CD14-positive monocyte (primary cell): ENCODE measurements around the gene RAB28. TPM values are rescaled to one million over a fixed set of nuclear protein-coding genes. Genes with fewer than 3 reads are reported as not detected.

Source experiments
- DNase-seq, 3 donors: peaks; one replicate each; pipeline ENCODE4 v3.0.0-alpha.2; 2011 to 2022
- H2AFZ ChIP-seq: 2 replicates; pipeline ENCODE4 v1.6.0; 2012; ENCODE audit warnings: mild to moderate bottlenecking, low read depth, low read length, inconsistent platforms; ENCODE audit not compliant: insufficient read depth, poor library complexity, severe bottlenecking
- H3K27ac ChIP-seq, 2 donors: 1 replicate in 1 of 2; 2 replicates in 1 of 2; pipeline ENCODE4 v1.5.1; 2012 to 2013; ENCODE audit warnings: low read length in 2 of 2, control low read depth in 1 of 2, inconsistent platforms in 1 of 2, low read depth in 1 of 2, mild to moderate bottlenecking in 1 of 2
- H3K27me3 ChIP-seq, 2 donors: one replicate each; pipeline versions ENCODE4 v1.6.0 to v1.6.1; 2011 to 2013; ENCODE audit warnings: low read length in 2 of 2; ENCODE audit not compliant: control insufficient read depth in 2 of 2, insufficient read depth in 2 of 2
- H3K36me3 ChIP-seq, 2 donors: replicated peaks in 1 of 2; 1 replicate in 1 of 2; 2 replicates in 1 of 2; pipeline versions ENCODE4 v1.5.1 to v1.6.1; 2012 to 2013; ENCODE audit warnings: low read length in 2 of 2, control low read depth in 1 of 2, inconsistent platforms in 1 of 2, mild to moderate bottlenecking in 1 of 2; ENCODE audit not compliant: insufficient read depth in 2 of 2, control insufficient read depth in 1 of 2
- H3K4me1 ChIP-seq, 2 donors: 1 replicate in 1 of 2; 2 replicates in 1 of 2; pipeline versions ENCODE4 v1.5.1 to v1.6.1; 2012 to 2013; ENCODE audit warnings: low read length in 2 of 2, control low read depth in 1 of 2, inconsistent platforms in 1 of 2, mild to moderate bottlenecking in 1 of 2, moderate library complexity in 1 of 2; ENCODE audit not compliant: insufficient read depth in 2 of 2, control insufficient read depth in 1 of 2
- H3K4me2 ChIP-seq: replicated peaks from 2 replicates; pipeline ENCODE3; 2012; ENCODE audit warnings: low read length, moderate library complexity, mild to moderate bottlenecking; ENCODE audit not compliant: poor library complexity, severe bottlenecking; ENCODE audit errors: extremely low read depth
- H3K4me3 ChIP-seq, 3 experiments: fragments of 200-600 bp in 1 of 3; sonication (generic) in 1 of 3; replicated peaks in 1 of 3; 1 replicate in 2 of 3; 2 replicates in 1 of 3; pipeline ENCODE4 v1.5.1; 2011 to 2013; ENCODE audit warnings: low read length in 3 of 3, mild to moderate bottlenecking in 3 of 3, control low read depth in 2 of 3, low read depth in 2 of 3, inconsistent platforms in 1 of 3, moderate library complexity in 1 of 3
- H3K79me2 ChIP-seq: 2 replicates; pipeline ENCODE4 v1.6.0; 2012; ENCODE audit warnings: mild to moderate bottlenecking, control low read depth, inconsistent platforms, low read length, moderate library complexity; ENCODE audit not compliant: insufficient read depth
- H3K9ac ChIP-seq: 2 replicates; pipeline ENCODE4 v1.6.0; 2017; ENCODE audit warnings: low read length, mild to moderate bottlenecking; ENCODE audit not compliant: insufficient read depth, poor library complexity, severe bottlenecking
- H3K9me3 ChIP-seq, 2 donors: replicated peaks in 1 of 2; 1 replicate in 1 of 2; 2 replicates in 1 of 2; pipeline versions ENCODE4 v1.5.1 to v1.6.1; 2012 to 2013; ENCODE audit warnings: low read length in 2 of 2, control low read depth in 1 of 2; ENCODE audit not compliant: control insufficient read depth in 1 of 2, insufficient read depth in 1 of 2
- H4K20me1 ChIP-seq: 2 replicates; pipeline ENCODE4 v1.6.0; 2012; ENCODE audit warnings: mild to moderate bottlenecking, low read length, control low read depth, moderate library complexity; ENCODE audit not compliant: insufficient read depth
- H3K27ac Mint-ChIP-seq, 7 donors: one replicate each; pipeline ENCODE4 v1.8.0; 2020; ENCODE audit warnings: mild to moderate bottlenecking in 7 of 7, mixed read lengths in 7 of 7, moderate library complexity in 6 of 7, inconsistent platforms in 2 of 7
- H3K27me3 Mint-ChIP-seq, 3 donors: one replicate each; pipeline ENCODE4 v1.8.0; 2021 to 2022; ENCODE audit warnings: low read depth in 3 of 3, mild to moderate bottlenecking in 3 of 3, mixed read lengths in 3 of 3, moderate library complexity in 3 of 3, inconsistent platforms in 1 of 3
- H3K36me3 Mint-ChIP-seq, 2 donors: one replicate each; pipeline ENCODE4 v1.8.0; 2020; ENCODE audit warnings: mixed read lengths in 2 of 2, inconsistent platforms in 1 of 2, mild to moderate bottlenecking in 1 of 2
- H3K4me1 Mint-ChIP-seq: one replicate; pipeline ENCODE4 v1.8.0; 2020; ENCODE audit warnings: mild to moderate bottlenecking, mixed read lengths
- H3K4me3 Mint-ChIP-seq, 2 donors: one replicate each; pipeline ENCODE4 v1.8.0; 2020; ENCODE audit warnings: mild to moderate bottlenecking in 2 of 2, mixed read lengths in 2 of 2, moderate library complexity in 1 of 2
- H3K9me3 Mint-ChIP-seq, 7 donors: one replicate each; pipeline ENCODE4 v1.8.0; 2020 to 2022; ENCODE audit warnings: mixed read lengths in 7 of 7, mild to moderate bottlenecking in 6 of 7, moderate library complexity in 6 of 7, inconsistent platforms in 2 of 7
- WGBS: methylation state at CpG from one replicate; pipeline ENCODE4 v1.1.5; 2013; ENCODE audit warnings: missing lambda C conversion rate; ENCODE audit not compliant: insufficient coverage; 5-methylcytosine and 5-hydroxymethylcytosine counted together
- intact Hi-C, 2 donors: fragments of 100-400 bp; cut with micrococcal nuclease; formaldehyde crosslinking; loops; one replicate each; pipeline versions ENCODE4 v1.15.0 to v1.15.1; 2023
- polyA plus RNA-seq, 3 donors: library from polyadenylated mRNA; depleted of rRNA in 1 of 3; unstranded in 2 of 3; stranded (reverse) in 1 of 3; fragments of 300-500 nt in 2 of 3; fragments of >200 nt in 1 of 3; fragmentation: Illumina TruSeq in 2 of 3; gene quantifications; 1 replicate in 2 of 3; 2 replicates in 1 of 3; pipeline ENCODE4 v1.2.3, GENCODE V29; 2012 to 2021
- TF ChIP-seq, protein P1 (sequence below): fragments of 200-600 bp; IDR thresholded peaks from one replicate; pipeline ENCODE4 v1.8.0; 2022; ENCODE audit warnings: antibody characterized with exemption, mild to moderate bottlenecking

The RAB28 gene
- polyA plus RNA-seq, 3 donors = 7.6 to 18.0 (median 17.8) TPM

DNA sequence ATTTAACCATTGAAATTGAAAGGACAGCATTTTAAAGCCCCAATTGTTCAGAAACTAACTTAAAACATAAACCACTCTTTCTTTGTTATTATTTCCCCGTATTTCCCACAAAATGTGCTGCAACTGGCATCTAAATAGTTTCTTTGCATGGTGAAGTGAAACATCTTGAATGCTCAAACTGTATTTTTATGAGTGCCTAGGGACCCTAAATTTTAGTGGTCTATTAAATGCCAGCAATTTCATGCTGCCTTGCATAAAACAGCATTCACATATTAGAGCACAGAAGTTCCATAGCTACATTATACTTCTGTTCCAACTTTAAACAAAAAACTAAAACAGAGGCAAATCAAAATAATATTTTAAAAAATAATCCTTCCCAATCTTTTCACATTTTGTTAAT is 5.4 kb downstream of the RAB28 start:
- no peaks in the 10 kb centered on the region for H3K27me3 Mint-ChIP-seq
- intact Hi-C loops = no loop called here
- H3K4me3 Mint-ChIP-seq = no peak overlapping the region
- Histone ChIP-seq H3K4me3 (no peak overlapping the region), H3K4me1 (peaks cover 11 to 21% of the 10 kb centered on the region in 2 donors), H3K4me2 (no peak overlapping the region), H3K27me3 (no peaks in the 10 kb centered on the region), H3K9ac (no peak overlapping the region), H3K9me3 (no peaks in the 10 kb centered on the region), H3K79me2 (peaks cover 15% of the 10 kb centered on the region), H3K27ac (no peak overlapping the region), H4K20me1 (no peaks in the 10 kb centered on the region), H3K36me3 (peaks cover 16 to 31% of the 10 kb centered on the region in 2 donors), H2AFZ (no peak overlapping the region)
- peaks cover 16 to 21% of the 10 kb centered on the region in 2 donors for H3K36me3 Mint-ChIP-seq
- H3K4me1 Mint-ChIP-seq = peaks cover 20% of the 10 kb centered on the region
- no peak for DNase-seq
- no peak overlapping the region for H3K27ac Mint-ChIP-seq
- no CpG with 5 or more reads among the region's 1 CpG for WGBS
- H3K9me3 Mint-ChIP-seq = no peaks in the 10 kb centered on the region
- TF ChIP-seq, protein P1, sequence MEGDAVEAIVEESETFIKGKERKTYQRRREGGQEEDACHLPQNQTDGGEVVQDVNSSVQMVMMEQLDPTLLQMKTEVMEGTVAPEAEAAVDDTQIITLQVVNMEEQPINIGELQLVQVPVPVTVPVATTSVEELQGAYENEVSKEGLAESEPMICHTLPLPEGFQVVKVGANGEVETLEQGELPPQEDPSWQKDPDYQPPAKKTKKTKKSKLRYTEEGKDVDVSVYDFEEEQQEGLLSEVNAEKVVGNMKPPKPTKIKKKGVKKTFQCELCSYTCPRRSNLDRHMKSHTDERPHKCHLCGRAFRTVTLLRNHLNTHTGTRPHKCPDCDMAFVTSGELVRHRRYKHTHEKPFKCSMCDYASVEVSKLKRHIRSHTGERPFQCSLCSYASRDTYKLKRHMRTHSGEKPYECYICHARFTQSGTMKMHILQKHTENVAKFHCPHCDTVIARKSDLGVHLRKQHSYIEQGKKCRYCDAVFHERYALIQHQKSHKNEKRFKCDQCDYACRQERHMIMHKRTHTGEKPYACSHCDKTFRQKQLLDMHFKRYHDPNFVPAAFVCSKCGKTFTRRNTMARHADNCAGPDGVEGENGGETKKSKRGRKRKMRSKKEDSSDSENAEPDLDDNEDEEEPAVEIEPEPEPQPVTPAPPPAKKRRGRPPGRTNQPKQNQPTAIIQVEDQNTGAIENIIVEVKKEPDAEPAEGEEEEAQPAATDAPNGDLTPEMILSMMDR = no peak

DNA sequence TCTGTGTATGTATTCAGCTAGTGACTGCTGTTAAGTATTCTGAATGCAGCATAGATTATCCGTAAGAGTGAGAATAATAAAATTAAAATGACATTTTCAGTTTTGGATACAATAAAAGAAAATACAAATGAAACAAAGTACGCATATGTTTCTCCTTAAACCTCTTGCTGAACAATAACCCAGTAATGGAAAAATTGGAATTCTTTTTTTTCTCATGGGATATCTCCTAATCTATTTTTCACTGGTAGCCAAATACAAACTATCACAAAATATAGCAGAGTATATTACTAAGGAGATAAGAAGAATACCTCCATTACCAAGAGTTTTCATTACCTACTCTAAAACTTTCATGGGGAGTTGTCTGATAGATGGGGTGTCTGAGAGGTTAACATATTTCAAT is 6.0 kb downstream of the RAB28 start:
- H3K9ac ChIP-seq = no peak overlapping the region
- no peak for DNase-seq
- no peak overlapping the region for H2AFZ ChIP-seq
- no peaks in the 10 kb centered on the region for H4K20me1 ChIP-seq
- H3K4me2 ChIP-seq = no peak overlapping the region
- H3K27me3 ChIP-seq = no peaks in the 10 kb centered on the region
- Mint-ChIP-seq H3K9me3 (no peaks in the 10 kb centered on the region), H3K36me3 (peaks cover 17 to 23% of the 10 kb centered on the region in 2 donors), H3K27me3 (no peaks in the 10 kb centered on the region), H3K4me1 (peaks cover 15% of the 10 kb centered on the region), H3K27ac (no peak overlapping the region), H3K4me3 (no peak overlapping the region)
- no CpG with 5 or more reads among the region's 2 CpGs for WGBS
- H3K79me2 ChIP-seq = peaks cover 9% of the 10 kb centered on the region
- TF ChIP-seq, protein P1 = no peak
- peaks cover 16 to 34% of the 10 kb centered on the region in 2 donors for H3K36me3 ChIP-seq
- H3K9me3 ChIP-seq = no peaks in the 10 kb centered on the region
- intact Hi-C loops = no loop called here
- no peak overlapping the region for H3K27ac ChIP-seq
- no peak overlapping the region for H3K4me3 ChIP-seq
- H3K4me1 ChIP-seq = peaks cover 6 to 15% of the 10 kb centered on the region in 2 donors
